Nephron progenitor cell (in vitro differentiated cells): Measurements from ENCODE around the gene RNF223.

Experiments
- DNase-seq: peaks from one replicate; pipeline ENCODE4 v3.0.0; 2021
- H3K27ac Mint-ChIP-seq: 2 replicates; pipeline ENCODE4 v1.8.0; 2021; ENCODE audit warnings: mild to moderate bottlenecking, moderate library complexity, mixed read lengths
- H3K27me3 Mint-ChIP-seq: 2 replicates; pipeline ENCODE4 v1.8.0; 2021; ENCODE audit warnings: mild to moderate bottlenecking, low read depth, mixed read lengths; ENCODE audit not compliant: poor library complexity
- H3K36me3 Mint-ChIP-seq: 2 replicates; pipeline ENCODE4 v1.8.0; 2021; ENCODE audit warnings: low read depth, mixed read lengths
- H3K4me1 Mint-ChIP-seq: 2 replicates; pipeline ENCODE4 v1.8.0; 2021; ENCODE audit warnings: mixed read lengths
- H3K4me3 Mint-ChIP-seq: 2 replicates; pipeline ENCODE4 v1.8.0; 2021; ENCODE audit warnings: mild to moderate bottlenecking, moderate library complexity, mixed read lengths
- H3K9me3 Mint-ChIP-seq: 2 replicates; pipeline ENCODE4 v1.8.0; 2021; ENCODE audit warnings: mild to moderate bottlenecking, moderate library complexity, mixed read lengths
- CTCF ChIP-seq: fragments of 200-600 bp; sonication (generic); IDR thresholded peaks from 2 replicates; pipeline ENCODE4 v1.5.0; 2021; ENCODE audit warnings: antibody characterized with exemption

The RNF223 gene

GRCh38 chr1:1088801-1089680 lies 14.9 kb upstream of the RNF223 start:
- H3K27me3 Mint-ChIP-seq = no peaks in the 10 kb centered on the region
- no peak for DNase-seq
- H3K27ac Mint-ChIP-seq = peak overlapping the region; percentile 36
- H3K9me3 Mint-ChIP-seq = peaks cover 5% of the 10 kb centered on the region
- no peak overlapping the region for H3K4me3 Mint-ChIP-seq
- H3K36me3 Mint-ChIP-seq = peaks cover 10% of the 10 kb centered on the region
- TF ChIP-seq CTCF = no peak
- H3K4me1 Mint-ChIP-seq = peaks cover 28% of the 10 kb centered on the region

DNA sequence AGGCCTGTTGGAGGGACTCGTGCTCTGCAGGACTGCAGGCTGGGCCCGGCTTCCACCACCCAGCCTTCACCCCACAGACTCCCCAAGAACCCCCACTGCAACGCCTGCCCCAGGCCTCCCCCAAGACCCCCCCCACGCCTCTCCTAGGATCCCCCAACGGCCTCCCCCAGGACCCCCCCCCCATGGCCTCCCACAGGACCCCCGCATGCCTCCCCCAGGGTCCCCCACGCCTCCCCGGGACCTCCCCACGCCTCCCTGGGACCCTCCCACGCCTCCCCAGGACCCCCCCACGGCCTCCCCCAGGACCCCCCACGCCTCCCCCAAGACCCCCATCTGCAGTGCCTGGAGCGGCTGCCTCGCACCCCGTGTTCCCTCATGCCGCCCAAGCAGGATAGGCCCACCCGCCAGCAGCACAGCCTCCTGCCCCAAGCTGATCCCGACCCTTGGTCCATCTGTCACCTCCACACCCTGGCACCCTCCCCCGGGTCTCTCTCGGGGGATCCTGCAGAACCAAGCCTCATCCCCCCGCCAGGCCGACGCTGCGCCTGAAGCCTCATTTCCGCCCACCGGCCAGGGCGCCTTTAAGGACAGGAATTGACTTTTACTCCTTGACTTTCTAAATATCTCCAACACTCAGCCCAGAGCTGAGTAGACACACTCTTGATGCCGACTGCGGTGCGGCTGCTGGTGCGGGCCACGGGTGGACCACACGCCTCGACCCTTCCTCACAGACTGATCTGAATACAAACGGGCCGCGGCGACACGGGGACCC lies 14.1 kb upstream of the RNF223 start:
- no peaks in the 10 kb centered on the region for H3K9me3 Mint-ChIP-seq
- H3K4me1 Mint-ChIP-seq = peaks cover 22% of the 10 kb centered on the region
- H3K4me3 Mint-ChIP-seq = no peak overlapping the region
- DNase-seq = no peak
- peak overlapping the region; percentile 36 for H3K27ac Mint-ChIP-seq
- H3K27me3 Mint-ChIP-seq = no peaks in the 10 kb centered on the region
- H3K36me3 Mint-ChIP-seq = peaks cover 5% of the 10 kb centered on the region
- no peak for TF ChIP-seq CTCF

- Mint-ChIP-seq H3K27ac (no peak overlapping the region), H3K36me3 (no peaks in the 10 kb centered on the region), H3K4me3 (no peak overlapping the region), H3K9me3 (no peaks in the 10 kb centered on the region), H3K27me3 (no peaks in the 10 kb centered on the region), H3K4me1 (peaks cover 17% of the 10 kb centered on the region)
- no peak for DNase-seq
- TF ChIP-seq CTCF = no peak
Measured at GRCh38 chr1:1087351-1088028, 13.4 kb upstream of the RNF223 start.

GRCh38 chr1:1086911-1087341 lies 12.8 kb upstream of the RNF223 start:
- Mint-ChIP-seq H3K27me3 (no peaks in the 10 kb centered on the region), H3K9me3 (no peaks in the 10 kb centered on the region), H3K4me3 (no peak overlapping the region), H3K36me3 (no peaks in the 10 kb centered on the region), H3K4me1 (peaks cover 17% of the 10 kb centered on the region), H3K27ac (no peak overlapping the region)
- no peak for TF ChIP-seq CTCF
- DNase-seq = no peak

DNA sequence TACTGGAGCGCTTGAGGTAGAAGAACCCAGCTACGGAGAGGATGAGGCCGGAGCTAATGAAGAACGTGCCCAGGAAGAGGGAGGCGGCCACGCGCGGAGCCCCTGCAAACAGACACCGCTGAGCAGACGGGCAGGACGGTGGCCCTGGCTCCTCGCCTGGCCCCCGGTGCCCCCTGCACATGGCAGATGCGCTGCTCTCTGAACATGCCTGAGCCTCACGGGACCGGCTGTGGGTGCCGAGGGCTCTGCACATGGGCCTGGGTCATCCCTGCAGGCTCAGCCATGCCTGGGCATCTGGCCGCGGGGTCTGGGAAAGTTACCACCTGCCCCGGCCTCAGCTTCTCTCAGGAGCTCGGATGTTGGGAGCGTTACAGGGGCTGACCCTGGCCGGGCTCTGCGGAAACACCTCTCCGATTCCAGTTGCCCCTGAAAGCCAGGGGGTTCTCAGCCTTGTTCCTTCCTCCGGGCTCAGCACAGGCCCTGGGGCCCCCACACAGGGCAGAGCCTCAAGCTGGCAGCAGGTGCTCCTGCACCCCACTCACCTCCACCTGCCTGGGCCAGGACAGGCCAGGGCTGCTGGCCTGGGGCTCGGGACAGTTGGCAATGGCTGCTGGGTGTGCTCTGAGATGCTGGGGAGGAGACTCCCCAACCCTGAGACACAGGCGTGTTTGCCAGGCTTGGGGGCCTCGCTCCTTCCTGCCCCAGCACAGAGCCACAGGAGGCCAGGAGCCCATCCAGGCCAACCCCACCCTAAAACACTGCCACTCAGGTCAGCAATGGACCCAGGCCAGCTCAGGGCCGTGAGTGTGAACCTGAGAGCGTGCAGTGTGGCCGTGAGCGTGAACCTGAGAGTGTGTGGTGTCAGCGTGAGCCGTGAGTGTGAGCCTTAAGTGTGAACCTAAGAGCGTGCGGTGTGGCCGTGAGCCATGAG lies 12.1 kb upstream of the RNF223 start:
- no peak overlapping the region for H3K4me3 Mint-ChIP-seq
- no peak for DNase-seq
- H3K4me1 Mint-ChIP-seq = peaks cover 17% of the 10 kb centered on the region
- H3K9me3 Mint-ChIP-seq = no peaks in the 10 kb centered on the region
- H3K27ac Mint-ChIP-seq = peak overlapping the region; percentile 97
- H3K36me3 Mint-ChIP-seq = no peaks in the 10 kb centered on the region
- TF ChIP-seq CTCF = no peak
- H3K27me3 Mint-ChIP-seq = no peaks in the 10 kb centered on the region
